ENCODE results near the gene HKDC1.

- TF ChIP-seq CTCF (IDR thresholded peaks at IDR 0.05; ENCODE audit: insufficient read depth, low read length, poor library complexity, severe bottlenecking) (no peak), EZH2phosphoT487 (conservative IDR thresholded peaks at IDR 0.05; ENCODE audit: low read length) (no peak)
These were observed 58.4 kb downstream of the HKDC1 start, which contains the start of gene HK1 for GRCh38 chr10:69278446-69278963.
